ENCODE results near the gene GPHA2. TPM values are rescaled to one million over a fixed set of nuclear protein-coding genes. Genes with fewer than 3 reads are reported as not detected.
A peak's percentile ranks its signal among the peaks of the same experiment; 100 is the strongest.

The GPHA2 gene
- total RNA-seq, 1 experiment from 2014 or later, result not detected

- Mint-ChIP-seq H3K27me3 (ENCODE audit: unreplicated experiment) (no peaks in the 10 kb centered on the region), H3K27ac (ENCODE audit: unreplicated experiment) (no peak overlapping the region), H3K9me3 (ENCODE audit: low read depth, unreplicated experiment) (no peaks in the 10 kb centered on the region), H3K4me3 (ENCODE audit: low read depth, unreplicated experiment) (no peak overlapping the region), H3K36me3 (ENCODE audit: insufficient read depth, unreplicated experiment) (peaks cover 37% of the 10 kb centered on the region), H3K4me1 (ENCODE audit: low read depth, unreplicated experiment) (peaks cover 8% of the 10 kb centered on the region)
- intact Hi-C loops (cut with micrococcal nuclease; ENCODE audit: unreplicated experiment), result no loop called here
- no peak for DNase-seq
- TF ChIP-seq CTCF (IDR thresholded peaks at IDR 0.05; ENCODE audit: unreplicated experiment), result no peak
- no TSS peak for BruUV-seq (replicated peaks)
- CTCF ChIA-PET, result interaction anchor here (0.6 kb wide), 1 partner anchor 109 kb away, joined by 4 read pairs; no protein-coding TSS in a partner anchor
Measured at GRCh38 chr11:64921384-64921783, 14.3 kb downstream of the GPHA2 start.

DNA sequence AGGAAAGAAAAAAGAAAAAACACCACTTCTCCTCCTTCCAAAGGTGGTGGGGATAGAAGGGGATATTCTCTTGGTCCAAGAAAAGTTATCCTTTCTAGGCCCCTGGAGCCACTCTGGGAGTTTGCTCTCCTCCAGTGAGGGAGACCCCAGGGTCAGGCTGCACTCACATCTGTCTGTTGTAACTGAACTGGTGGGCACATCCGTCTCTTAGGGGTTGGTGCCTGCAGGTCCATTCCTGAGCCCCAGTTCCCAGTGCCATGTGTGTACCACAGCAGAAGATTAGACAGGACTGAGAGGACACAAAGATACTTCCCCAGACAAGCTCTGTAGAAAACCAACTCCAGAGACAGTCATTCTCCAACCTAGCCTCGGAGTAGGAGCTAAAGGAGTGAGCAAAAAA, 15.6 kb downstream of the GPHA2 start:
- BruUV-seq (replicated peaks), result no TSS peak
- DNase-seq, result no peak
- H3K36me3 Mint-ChIP-seq (ENCODE audit: insufficient read depth, unreplicated experiment), result peaks cover 38% of the 10 kb centered on the region
- no peaks in the 10 kb centered on the region for H3K27me3 Mint-ChIP-seq (ENCODE audit: unreplicated experiment)
- H3K4me3 Mint-ChIP-seq (ENCODE audit: low read depth, unreplicated experiment), result no peak overlapping the region
- H3K27ac Mint-ChIP-seq (ENCODE audit: unreplicated experiment), result no peak overlapping the region
- intact Hi-C loops (cut with micrococcal nuclease; ENCODE audit: unreplicated experiment), result no loop called here
- peaks cover 8% of the 10 kb centered on the region for H3K4me1 Mint-ChIP-seq (ENCODE audit: low read depth, unreplicated experiment)
- CTCF ChIA-PET, result no interaction called here
- TF ChIP-seq CTCF (IDR thresholded peaks at IDR 0.05; ENCODE audit: unreplicated experiment), result no peak
- H3K9me3 Mint-ChIP-seq (ENCODE audit: low read depth, unreplicated experiment), result no peaks in the 10 kb centered on the region

DNA sequence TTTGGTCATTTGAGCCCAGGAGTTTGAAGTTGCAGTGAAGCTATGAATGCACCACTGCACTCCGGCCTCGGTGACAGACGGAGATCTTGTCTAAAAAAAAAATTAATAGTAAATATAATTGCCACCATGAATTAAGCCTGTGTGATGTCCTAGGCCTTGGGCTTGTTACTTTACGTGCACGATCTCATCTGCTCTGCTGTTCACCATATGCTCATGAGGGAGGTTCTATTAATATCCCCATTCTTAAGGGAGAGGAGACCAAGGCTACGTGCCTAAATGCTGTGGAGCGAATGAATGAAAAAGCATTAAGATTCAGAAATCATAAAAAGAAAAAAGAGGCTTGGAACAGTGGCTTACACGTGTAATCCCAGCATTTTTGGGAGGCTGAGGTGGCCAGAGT, 16.1 kb downstream of the GPHA2 start:
- Mint-ChIP-seq H3K36me3 (ENCODE audit: insufficient read depth, unreplicated experiment) (peaks cover 33% of the 10 kb centered on the region), H3K4me1 (ENCODE audit: low read depth, unreplicated experiment) (peaks cover 8% of the 10 kb centered on the region), H3K4me3 (ENCODE audit: low read depth, unreplicated experiment) (no peak overlapping the region), H3K9me3 (ENCODE audit: low read depth, unreplicated experiment) (no peaks in the 10 kb centered on the region), H3K27ac (ENCODE audit: unreplicated experiment) (no peak overlapping the region), H3K27me3 (ENCODE audit: unreplicated experiment) (no peaks in the 10 kb centered on the region)
- CTCF ChIA-PET, result interaction anchor here (0.7 to 0.9 kb wide), 2 partner anchors 30 to 124 kb away, joined by 4 read pairs; no protein-coding TSS in a partner anchor
- BruUV-seq (replicated peaks), result no TSS peak
- TF ChIP-seq CTCF (IDR thresholded peaks at IDR 0.05; ENCODE audit: unreplicated experiment), result no peak
- no peak for DNase-seq
- intact Hi-C loops (cut with micrococcal nuclease; ENCODE audit: unreplicated experiment), result loop anchor here (5.0 kb wide), 1 partner anchor 78 kb away; the partner anchor contains the start of gene BATF2

- peak overlapping the region; percentile 85 for H3K27ac Mint-ChIP-seq (ENCODE audit: unreplicated experiment)
- H3K4me1 Mint-ChIP-seq (ENCODE audit: low read depth, unreplicated experiment), result no peaks in the 10 kb centered on the region
- H3K9me3 Mint-ChIP-seq (ENCODE audit: low read depth, unreplicated experiment), result no peaks in the 10 kb centered on the region
- BruUV-seq (replicated peaks), result no TSS peak
- H3K36me3 Mint-ChIP-seq (ENCODE audit: insufficient read depth, unreplicated experiment), result peaks cover 33% of the 10 kb centered on the region
- TF ChIP-seq CTCF (IDR thresholded peaks at IDR 0.05; ENCODE audit: unreplicated experiment), result no peak
- CTCF ChIA-PET, result interaction anchor here (1.1 to 1.4 kb wide), 3 partner anchors 30 to 97 kb away, joined by 3 to 4 read pairs (median 3); partner anchors contain the start of gene BATF2
- intact Hi-C loops (cut with micrococcal nuclease; ENCODE audit: unreplicated experiment), result loop anchor here (5.0 kb wide), 1 partner anchor 79 kb away; the partner anchor contains the start of gene BATF2
- peak overlapping the region; percentile 90 for H3K4me3 Mint-ChIP-seq (ENCODE audit: low read depth, unreplicated experiment)
- no peak for DNase-seq
- no peaks in the 10 kb centered on the region for H3K27me3 Mint-ChIP-seq (ENCODE audit: unreplicated experiment)
Measured at GRCh38 chr11:64918017-64918416, 17.7 kb downstream of the GPHA2 start.
